HG03045 (cell line): Measurements from ENCODE around the gene OR2G2.

Experiments
- ATAC-seq: cut with Tn5 transposase; IDR thresholded peaks from one replicate; pipeline ENCODE4 v1.9.1; 2021; ENCODE audit warnings: mild to moderate bottlenecking, moderate library complexity; ENCODE audit not compliant: unreplicated experiment

The OR2G2 gene

GRCh38 chr1:247588060-247588459 is at the start of gene OR2G2:
Gene OR2G2, plus strand, starts transcription at chr1:247588360. Its CDS starts 0 bp downstream, at chr1:247588360.
- no peak for ATAC-seq

GRCh38 chr1:247538561-247538960 is 49.6 kb upstream of the OR2G2 start:
- no peak for ATAC-seq

GRCh38 chr1:247539215-247539614 is 48.9 kb upstream of the OR2G2 start:
- ATAC-seq = no peak

GRCh38 chr1:247540581-247540980 is 47.6 kb upstream of the OR2G2 start:
- no peak for ATAC-seq

- ATAC-seq = no peak
These were observed 45.3 kb upstream of the OR2G2 start for GRCh38 chr1:247542811-247543210.

GRCh38 chr1:247548092-247548491 is 40.1 kb upstream of the OR2G2 start:
- ATAC-seq = no peak

- ATAC-seq = no peak
These were observed 39.4 kb upstream of the OR2G2 start, which contains the start of gene GCSAML for GRCh38 chr1:247548769-247549182. Gene GCSAML, plus strand, starts transcription at chr1:247549134. Its CDS starts 58 bp downstream, at chr1:247549192.

- ATAC-seq = no peak
These were observed 36.4 kb upstream of the OR2G2 start for GRCh38 chr1:247551721-247552120.

GRCh38 chr1:247552231-247552630 is 35.9 kb upstream of the OR2G2 start:
- no peak for ATAC-seq

GRCh38 chr1:247557926-247558674 is 30.1 kb upstream of the OR2G2 start:
- ATAC-seq = no peak

- ATAC-seq = no peak
These were observed 26.4 kb upstream of the OR2G2 start for GRCh38 chr1:247561711-247562110.

GRCh38 chr1:247562198-247562597 is 26.0 kb upstream of the OR2G2 start:
- no peak for ATAC-seq

- ATAC-seq = no peak
These were observed 13.9 kb upstream of the OR2G2 start for GRCh38 chr1:247574236-247574635.

- ATAC-seq = no peak
These were observed 13.5 kb upstream of the OR2G2 start for GRCh38 chr1:247574664-247575063.

GRCh38 chr1:247576514-247576913 is 11.6 kb upstream of the OR2G2 start:
- ATAC-seq = no peak

GRCh38 chr1:247578946-247579460 is 9.2 kb upstream of the OR2G2 start:
- no peak for ATAC-seq

GRCh38 chr1:247605286-247605685 is 17.1 kb downstream of the OR2G2 start, which contains the start of gene OR2G3:
Gene OR2G3, plus strand, starts transcription at chr1:247605586. Its CDS starts 0 bp downstream, at chr1:247605586.
- no peak for ATAC-seq

- ATAC-seq = no peak
These were observed 25.2 kb downstream of the OR2G2 start for GRCh38 chr1:247613405-247613804.

- no peak for ATAC-seq
These were observed 26.5 kb downstream of the OR2G2 start for GRCh38 chr1:247614625-247615024.

GRCh38 chr1:247627951-247628350 is 39.8 kb downstream of the OR2G2 start:
- ATAC-seq = no peak

- ATAC-seq = no peak
These were observed 49.9 kb downstream of the OR2G2 start for GRCh38 chr1:247638011-247638410.

GRCh38 chr1:247638781-247639180 is 50.6 kb downstream of the OR2G2 start:
- ATAC-seq = no peak
